BE2C (cell line): ENCODE results near the gene ANKRD31.

Experiments used
- DNase-seq: peaks from one replicate; pipeline ENCODE4 v3.0.0-alpha.2; 2020
- H3K27me3 ChIP-seq: fragments of 250-450 bp; sonication (Bioruptor Pico); 2 replicates; pipeline ENCODE4 v1.5.1; 2020; ENCODE audit warnings: mild to moderate bottlenecking
- H3K36me3 ChIP-seq: fragments of 250-450 bp; sonication (Bioruptor Pico); 2 replicates; pipeline ENCODE4 v1.5.1; 2020; ENCODE audit warnings: mild to moderate bottlenecking
- H3K4me1 ChIP-seq: fragments of 250-450 bp; sonication (Bioruptor Pico); 2 replicates; pipeline ENCODE4 v1.5.1; 2020
- H3K4me3 ChIP-seq: 2 replicates; pipeline ENCODE4 v1.5.1; 2011; ENCODE audit warnings: low read depth, low read length
- H3K9me3 ChIP-seq: fragments of 250-450 bp; sonication (Bioruptor Pico); 2 replicates; pipeline ENCODE4 v1.5.1; 2020
- TF ChIP-seq, protein P1 (sequence below): IDR thresholded peaks from 2 replicates; pipeline ENCODE4 v1.5.1; 2012; ENCODE audit warnings: mild to moderate bottlenecking, low read depth, low read length

Gene ANKRD31

DNA sequence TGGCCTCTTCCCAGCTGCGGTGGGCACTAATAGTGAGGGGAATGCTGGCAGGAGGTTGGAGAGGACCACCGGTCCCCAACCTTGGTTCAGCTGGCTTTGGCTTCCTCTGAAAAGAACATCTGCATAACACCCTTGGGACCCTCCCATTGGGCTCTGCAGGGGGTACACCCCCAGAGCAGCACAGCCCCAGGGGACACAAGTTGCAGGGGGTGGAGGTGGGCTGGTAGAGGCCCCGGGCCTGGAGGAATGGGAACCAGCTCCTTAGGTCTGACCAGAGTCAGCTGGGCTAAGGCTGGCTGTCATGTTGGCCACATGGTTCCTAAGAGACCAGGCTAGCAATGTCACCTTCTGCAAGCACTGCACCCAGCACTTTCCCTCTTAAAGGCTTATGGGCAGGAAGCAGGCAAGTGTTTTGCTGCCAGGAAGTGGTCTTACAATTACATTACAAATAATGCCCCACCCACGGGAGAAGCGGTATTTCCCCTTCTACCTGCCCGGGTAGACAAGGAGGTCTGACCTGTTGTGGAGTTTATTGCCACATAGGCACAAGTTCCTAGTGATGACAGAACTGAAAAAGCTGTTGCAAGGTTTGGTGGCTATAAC is 202.4 kb downstream of the ANKRD31 start:
- H3K9me3 ChIP-seq: no peaks in the 10 kb centered on the region
- H3K4me3 ChIP-seq: no peak overlapping the region
- H3K4me1 ChIP-seq: no peaks in the 10 kb centered on the region
- no peaks in the 10 kb centered on the region for H3K36me3 ChIP-seq
- TF ChIP-seq, protein P1, sequence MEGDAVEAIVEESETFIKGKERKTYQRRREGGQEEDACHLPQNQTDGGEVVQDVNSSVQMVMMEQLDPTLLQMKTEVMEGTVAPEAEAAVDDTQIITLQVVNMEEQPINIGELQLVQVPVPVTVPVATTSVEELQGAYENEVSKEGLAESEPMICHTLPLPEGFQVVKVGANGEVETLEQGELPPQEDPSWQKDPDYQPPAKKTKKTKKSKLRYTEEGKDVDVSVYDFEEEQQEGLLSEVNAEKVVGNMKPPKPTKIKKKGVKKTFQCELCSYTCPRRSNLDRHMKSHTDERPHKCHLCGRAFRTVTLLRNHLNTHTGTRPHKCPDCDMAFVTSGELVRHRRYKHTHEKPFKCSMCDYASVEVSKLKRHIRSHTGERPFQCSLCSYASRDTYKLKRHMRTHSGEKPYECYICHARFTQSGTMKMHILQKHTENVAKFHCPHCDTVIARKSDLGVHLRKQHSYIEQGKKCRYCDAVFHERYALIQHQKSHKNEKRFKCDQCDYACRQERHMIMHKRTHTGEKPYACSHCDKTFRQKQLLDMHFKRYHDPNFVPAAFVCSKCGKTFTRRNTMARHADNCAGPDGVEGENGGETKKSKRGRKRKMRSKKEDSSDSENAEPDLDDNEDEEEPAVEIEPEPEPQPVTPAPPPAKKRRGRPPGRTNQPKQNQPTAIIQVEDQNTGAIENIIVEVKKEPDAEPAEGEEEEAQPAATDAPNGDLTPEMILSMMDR: no peak
- peaks cover 2% of the 10 kb centered on the region; the same call in 1 of the 2 replicates for H3K27me3 ChIP-seq
- no peak for DNase-seq

- Histone ChIP-seq H3K9me3 (no peaks in the 10 kb centered on the region), H3K27me3 (peaks cover 5% of the 10 kb centered on the region; the same call in 1 of the 2 replicates), H3K4me3 (no peak overlapping the region), H3K4me1 (no peaks in the 10 kb centered on the region), H3K36me3 (no peaks in the 10 kb centered on the region)
- TF ChIP-seq, protein P1: no peak
- no peak for DNase-seq
Measured at GRCh38 chr5:75031366-75031765, 205.3 kb downstream of the ANKRD31 start.

GRCh38 chr5:75028090-75028489 is 208.6 kb downstream of the ANKRD31 start:
- Histone ChIP-seq H3K27me3 (peaks cover 15% of the 10 kb centered on the region), H3K9me3 (no peaks in the 10 kb centered on the region), H3K36me3 (no peaks in the 10 kb centered on the region), H3K4me3 (no peak overlapping the region), H3K4me1 (no peaks in the 10 kb centered on the region)
- TF ChIP-seq, protein P1: no peak
- DNase-seq: no peak

DNA sequence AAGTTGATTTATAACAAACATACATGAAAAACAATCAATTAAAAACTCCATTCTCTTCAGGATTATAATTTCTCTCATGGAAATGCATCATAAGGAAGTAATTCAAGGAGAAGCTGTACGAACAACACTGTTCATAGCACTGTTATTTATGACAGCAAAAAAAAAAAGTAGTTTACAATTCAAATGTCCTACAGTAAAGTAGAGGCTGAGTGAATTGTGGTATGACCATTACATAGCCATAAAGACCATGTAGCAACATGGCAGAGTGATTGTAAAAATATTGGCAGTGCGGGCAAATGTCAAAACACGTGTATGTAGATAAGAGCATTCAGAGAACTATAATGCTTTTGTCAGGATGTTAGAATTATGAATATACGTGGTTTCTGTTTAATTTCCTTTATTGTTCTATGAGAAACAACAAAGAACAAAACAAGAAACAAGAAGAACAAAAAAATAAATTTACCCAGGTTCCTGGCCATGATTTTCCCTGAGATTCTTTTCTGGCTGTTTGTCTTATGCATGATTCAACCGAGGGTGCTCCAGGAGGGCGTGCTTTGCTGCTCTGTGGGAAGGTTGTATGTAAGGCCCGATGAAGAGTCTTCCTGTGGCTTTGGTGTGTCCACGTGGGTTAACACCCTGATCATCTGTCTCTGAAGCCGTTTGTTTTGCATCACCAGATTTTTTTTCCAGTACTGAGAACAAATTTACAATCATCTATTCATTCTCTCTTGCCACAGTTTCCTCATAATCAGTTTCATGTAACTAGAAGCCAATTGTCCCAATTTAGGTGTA is 213.1 kb downstream of the ANKRD31 start:
- DNase-seq: no peak
- TF ChIP-seq, protein P1: no peak
- H3K27me3 ChIP-seq: peaks cover 18% of the 10 kb centered on the region
- H3K4me1 ChIP-seq: no peaks in the 10 kb centered on the region
- H3K9me3 ChIP-seq: no peaks in the 10 kb centered on the region
- no peak overlapping the region for H3K4me3 ChIP-seq
- no peaks in the 10 kb centered on the region for H3K36me3 ChIP-seq

DNA sequence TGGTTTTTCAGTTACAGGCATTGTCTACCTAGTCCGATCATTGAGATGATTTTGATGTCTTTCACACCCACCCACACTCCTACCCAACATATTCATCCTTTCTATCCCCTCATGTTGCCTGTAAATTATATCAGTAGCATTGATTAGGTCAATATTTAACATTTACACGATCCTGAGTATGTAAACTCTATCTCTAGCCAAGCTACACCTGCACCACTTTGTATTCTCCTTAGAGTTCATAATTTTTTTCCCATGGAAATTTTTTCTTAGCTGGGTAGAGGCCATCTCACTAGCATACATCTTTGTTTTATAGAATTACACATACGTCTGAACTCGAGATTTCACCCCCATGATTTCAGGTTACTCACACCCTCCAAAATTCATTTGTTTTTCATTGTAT is 214.9 kb downstream of the ANKRD31 start:
- H3K9me3 ChIP-seq: no peaks in the 10 kb centered on the region
- H3K36me3 ChIP-seq: no peaks in the 10 kb centered on the region
- no peak overlapping the region for H3K4me3 ChIP-seq
- no peak for DNase-seq
- peaks cover 18% of the 10 kb centered on the region for H3K27me3 ChIP-seq
- TF ChIP-seq, protein P1: no peak
- no peaks in the 10 kb centered on the region for H3K4me1 ChIP-seq

GRCh38 chr5:75021219-75021618 is 215.5 kb downstream of the ANKRD31 start:
- peak; percentile 15 for DNase-seq
- Histone ChIP-seq H3K4me1 (no peaks in the 10 kb centered on the region), H3K36me3 (no peaks in the 10 kb centered on the region), H3K27me3 (peaks cover 18% of the 10 kb centered on the region), H3K9me3 (no peaks in the 10 kb centered on the region), H3K4me3 (no peak overlapping the region)
- TF ChIP-seq, protein P1: no peak
